GM21717 (cell line): ENCODE measurements around the gene ANKRD30BL.
"Not testable (repeated sequence)": the region's sequence is repeated elsewhere in the genome, so short reads cannot be mapped to it uniquely, and the experiment has no call there.

Source experiments
- ATAC-seq: cut with Tn5 transposase; IDR thresholded peaks from one replicate; pipeline ENCODE4 v1.9.1; 2021; ENCODE audit warnings: mild to moderate bottlenecking, moderate library complexity; ENCODE audit not compliant: unreplicated experiment

The ANKRD30BL gene, protein sequence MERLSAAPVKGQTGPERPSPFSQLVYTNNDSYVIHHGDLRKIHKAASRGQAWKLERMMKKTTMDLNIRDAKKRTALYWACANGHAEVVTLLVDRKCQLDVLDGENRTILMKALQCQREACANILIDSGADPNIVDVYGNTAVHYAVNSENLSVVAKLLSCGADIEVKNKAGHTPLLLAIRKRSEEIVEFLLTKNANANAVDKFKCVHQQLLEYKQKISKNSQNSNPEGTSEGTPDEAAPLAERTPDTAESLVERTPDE

GRCh38 chr2:132161161-132162124 lies at the start of gene ANKRD30BL:
ANKRD30BL (minus strand) TSS chr2:132161952; CDS start chr2:132161705, 247 bp downstream.
- not testable (repeated sequence) for ATAC-seq

DNA sequence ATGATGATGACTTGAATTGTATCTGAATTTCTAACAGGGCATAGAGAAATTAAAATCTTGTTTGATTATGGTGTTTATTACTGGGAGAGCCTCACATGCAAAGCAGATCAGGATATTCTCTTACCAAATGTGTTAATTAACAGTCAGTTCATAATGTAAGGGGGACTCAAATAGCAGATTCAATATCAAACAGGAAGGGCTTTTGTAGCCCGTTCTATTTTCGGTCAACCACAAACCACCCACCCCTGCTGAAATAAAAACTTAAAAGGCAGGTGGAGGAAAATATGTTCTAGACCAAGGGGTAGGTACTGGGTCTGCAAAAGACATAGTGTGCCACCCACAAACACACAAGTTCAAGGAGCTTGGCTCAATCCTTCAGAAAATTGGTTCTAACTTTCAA lies 41.1 kb upstream of the ANKRD30BL start:
- ATAC-seq: not testable (repeated sequence)

- not testable (repeated sequence) for ATAC-seq
Observed at GRCh38 chr2:132192854-132193253, 31.1 kb upstream of the ANKRD30BL start.

DNA sequence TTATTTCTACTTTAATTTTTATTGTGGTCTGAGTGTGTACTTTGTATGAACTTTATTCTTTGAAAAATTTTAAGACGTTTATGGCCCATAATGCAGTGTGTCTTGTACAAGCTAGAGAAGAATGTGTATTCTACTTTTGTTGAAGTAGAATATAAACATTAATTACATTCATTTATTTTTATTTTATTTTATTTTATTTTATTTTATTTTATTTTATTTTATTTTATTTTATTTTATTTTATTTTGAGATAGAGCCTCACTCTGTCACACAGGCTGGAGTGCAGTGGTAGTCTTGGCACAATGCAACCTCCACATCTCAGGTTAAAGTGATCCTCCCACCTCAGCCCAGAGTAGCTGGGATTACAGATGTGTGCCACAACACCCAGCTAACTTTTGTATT lies 5.3 kb upstream of the ANKRD30BL start:
- not testable (repeated sequence) for ATAC-seq

DNA sequence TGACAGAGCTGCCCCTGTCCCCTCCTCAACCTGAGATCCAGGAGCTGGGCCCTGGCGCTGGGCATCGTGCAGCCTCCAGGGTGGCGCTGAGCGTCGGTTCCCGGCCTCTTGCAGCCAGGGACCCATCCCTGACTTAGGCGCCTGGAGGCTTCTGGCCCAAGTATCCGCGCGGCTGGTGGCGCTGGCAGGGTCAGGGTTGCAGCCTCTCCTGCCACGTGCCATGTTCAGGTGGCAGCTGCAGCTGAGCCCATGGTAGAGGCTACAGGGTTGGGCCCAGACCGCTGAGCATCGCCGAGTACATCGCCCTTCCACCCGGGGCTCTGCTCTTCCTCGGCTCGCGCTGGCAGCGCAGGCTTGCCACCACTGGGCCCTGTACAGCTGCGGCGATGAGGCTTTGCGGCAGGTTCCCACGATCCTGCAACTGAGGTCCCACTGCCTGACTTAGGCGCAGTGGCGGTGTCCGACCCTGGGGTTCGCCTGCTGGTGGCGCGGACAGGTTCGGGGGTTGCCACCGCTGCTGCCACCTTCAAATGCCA lies 441 bp upstream of the ANKRD30BL start:
- ATAC-seq: not testable (repeated sequence)

GRCh38 chr2:132146774-132147173 lies 15.0 kb downstream of the ANKRD30BL start:
- ATAC-seq: not testable (repeated sequence)
